HS-5 (cell line): ENCODE results near the gene AKAP5.
A peak's percentile ranks its signal among the peaks of the same experiment; 100 is the strongest.

Experiments
- DNase-seq: peaks from one replicate; pipeline ENCODE4 v3.0.0-alpha.2; 2012; ENCODE audit warnings: low read depth

The AKAP5 gene, protein sequence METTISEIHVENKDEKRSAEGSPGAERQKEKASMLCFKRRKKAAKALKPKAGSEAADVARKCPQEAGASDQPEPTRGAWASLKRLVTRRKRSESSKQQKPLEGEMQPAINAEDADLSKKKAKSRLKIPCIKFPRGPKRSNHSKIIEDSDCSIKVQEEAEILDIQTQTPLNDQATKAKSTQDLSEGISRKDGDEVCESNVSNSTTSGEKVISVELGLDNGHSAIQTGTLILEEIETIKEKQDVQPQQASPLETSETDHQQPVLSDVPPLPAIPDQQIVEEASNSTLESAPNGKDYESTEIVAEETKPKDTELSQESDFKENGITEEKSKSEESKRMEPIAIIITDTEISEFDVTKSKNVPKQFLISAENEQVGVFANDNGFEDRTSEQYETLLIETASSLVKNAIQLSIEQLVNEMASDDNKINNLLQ

GRCh38 chr14:64465191-64465822, at the start of gene AKAP5:
TSS of gene AKAP5 (plus strand) at chr14:64465499. CDS start at chr14:64468395, 2,896 bp downstream.
- DNase-seq: no peak

DNA sequence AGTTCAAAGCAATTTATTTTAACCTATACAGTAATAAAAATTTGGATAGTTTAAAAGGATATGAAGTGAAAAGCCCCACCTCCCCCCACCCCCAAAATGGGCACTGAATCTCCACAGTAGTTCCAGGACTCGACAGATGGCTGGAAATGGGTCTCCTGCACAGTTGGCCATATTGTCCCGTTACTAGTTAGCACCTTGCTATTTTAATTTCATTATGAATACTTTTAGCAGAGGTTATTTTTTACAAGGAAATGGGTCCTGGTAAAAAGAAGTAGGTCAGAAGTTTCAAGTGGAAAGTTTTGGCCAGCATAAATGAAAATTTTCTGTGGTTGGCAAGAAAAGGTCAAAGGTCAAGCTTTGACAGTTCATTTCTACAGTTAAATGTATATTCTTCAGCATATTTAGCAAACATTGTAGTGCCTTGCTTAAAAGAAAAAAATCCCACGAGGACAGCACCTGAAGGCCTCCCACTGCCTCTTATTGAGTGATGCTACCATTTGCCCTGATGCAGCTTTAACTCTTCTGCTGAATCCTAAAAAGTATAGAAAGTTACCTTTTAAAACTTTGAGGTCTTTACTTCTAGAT, 48.9 kb upstream of the AKAP5 start:
- DNase-seq: no peak

DNA sequence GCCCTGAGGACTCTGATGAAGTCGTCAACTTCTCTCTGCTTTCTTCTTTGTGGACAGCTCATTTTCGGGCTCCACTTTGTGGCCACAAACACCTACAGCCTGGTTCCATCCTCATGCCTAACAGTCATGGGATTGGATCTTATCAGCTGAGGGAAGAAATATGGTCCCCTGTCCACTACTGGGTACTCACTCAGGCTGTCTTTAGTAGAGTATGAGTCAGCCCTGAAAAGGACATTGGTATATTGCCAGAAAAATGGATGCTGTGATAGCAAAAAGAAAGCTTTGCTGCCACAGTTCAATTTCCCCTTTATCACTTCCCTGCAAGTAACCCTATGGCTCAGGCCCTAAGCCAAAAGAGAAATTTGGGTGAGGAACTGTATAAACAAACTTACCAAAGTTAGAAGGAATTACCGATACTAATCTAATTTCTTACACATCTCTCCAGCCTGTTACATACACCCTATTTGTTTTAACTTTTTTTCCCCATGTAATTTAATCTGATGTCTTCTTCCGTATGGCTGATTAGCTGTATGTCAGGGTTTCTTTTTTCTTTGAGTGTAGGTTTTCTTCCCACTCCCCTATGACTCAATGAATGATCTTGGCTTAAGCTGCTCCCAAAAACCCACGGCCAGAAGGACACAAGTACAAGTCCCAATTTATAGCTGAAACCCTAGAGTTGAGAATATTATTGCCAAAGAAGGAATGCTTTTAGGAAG, 48.1 kb upstream of the AKAP5 start:
- DNase-seq: no peak

DNA sequence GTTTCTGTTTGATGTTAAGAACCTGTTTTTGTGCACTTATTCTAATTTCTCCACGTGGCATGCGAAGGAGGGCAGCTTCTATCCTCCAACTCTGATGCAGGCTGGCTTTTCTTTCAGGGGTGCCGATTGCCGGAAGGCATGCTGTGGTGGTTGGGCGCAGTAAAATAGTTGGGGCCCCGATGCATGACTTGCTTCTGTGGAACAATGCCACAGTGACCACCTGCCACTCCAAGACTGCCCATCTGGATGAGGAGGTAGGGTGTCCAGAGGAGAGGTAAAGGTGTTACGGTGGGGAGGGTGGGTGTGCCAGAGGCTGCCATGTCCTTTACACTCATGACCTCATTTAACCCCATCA, 47.6 kb upstream of the AKAP5 start:
- DNase-seq: no peak

DNA sequence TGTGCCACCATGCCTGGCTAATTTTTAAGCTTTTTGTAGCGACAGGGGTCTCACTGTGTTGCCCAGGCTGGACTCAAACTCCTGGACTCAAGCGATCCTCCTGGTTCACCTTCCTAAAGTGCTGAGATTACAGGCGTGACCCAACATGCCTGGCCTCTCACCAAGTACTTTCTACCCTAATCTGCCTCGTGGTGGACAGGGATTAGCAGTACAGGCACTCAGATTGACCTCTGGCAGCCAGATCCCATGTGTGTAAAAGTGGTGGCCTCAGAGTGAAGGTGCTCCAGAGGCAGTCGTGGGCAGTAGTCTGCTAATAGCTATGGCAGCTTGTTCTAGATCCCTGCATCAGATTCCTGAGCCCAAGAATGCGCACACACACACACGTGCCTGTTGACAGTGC, 46.3 kb upstream of the AKAP5 start:
- DNase-seq: no peak

DNA sequence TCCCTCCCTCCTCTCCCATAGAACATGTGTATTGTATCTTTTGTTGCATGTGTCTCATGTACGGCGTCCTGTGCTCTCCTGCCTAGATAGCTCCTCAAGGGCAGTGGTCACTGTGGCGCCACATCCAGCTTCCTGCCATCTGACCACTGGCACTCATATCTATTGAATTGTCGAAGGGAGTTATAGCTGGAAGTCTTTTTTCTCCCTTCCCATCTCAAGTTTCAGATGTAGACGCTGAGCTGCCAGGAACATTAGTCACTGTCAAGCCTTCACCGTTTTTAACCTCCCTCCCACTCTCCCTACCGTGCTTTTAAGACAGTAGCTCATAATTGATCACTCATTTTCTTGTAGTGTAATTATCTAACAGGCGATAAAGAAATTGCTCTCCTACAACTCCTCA, 44.1 kb upstream of the AKAP5 start:
- DNase-seq: no peak

- no peak for DNase-seq
Observed at GRCh38 chr14:64422005-64422404, 43.3 kb upstream of the AKAP5 start.

DNA sequence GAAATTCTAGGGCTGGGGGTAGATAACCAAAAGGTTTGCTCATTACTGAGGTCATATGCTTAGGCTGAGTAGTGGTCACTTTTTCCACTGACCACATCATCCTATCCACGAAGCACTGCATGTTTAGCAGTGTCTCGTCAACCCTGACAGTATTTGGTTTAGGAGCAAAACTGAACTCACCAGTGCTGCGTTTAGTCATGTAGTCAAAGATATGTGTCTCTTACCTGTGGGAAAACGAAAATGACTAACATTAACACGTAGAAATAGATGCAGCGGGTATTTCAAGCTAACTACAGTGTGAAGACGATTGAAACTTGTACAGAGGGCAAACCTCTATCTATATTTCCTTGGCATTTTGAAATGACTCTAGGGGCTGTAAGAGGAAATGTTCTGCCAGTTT, 42.5 kb upstream of the AKAP5 start:
- DNase-seq: no peak

DNA sequence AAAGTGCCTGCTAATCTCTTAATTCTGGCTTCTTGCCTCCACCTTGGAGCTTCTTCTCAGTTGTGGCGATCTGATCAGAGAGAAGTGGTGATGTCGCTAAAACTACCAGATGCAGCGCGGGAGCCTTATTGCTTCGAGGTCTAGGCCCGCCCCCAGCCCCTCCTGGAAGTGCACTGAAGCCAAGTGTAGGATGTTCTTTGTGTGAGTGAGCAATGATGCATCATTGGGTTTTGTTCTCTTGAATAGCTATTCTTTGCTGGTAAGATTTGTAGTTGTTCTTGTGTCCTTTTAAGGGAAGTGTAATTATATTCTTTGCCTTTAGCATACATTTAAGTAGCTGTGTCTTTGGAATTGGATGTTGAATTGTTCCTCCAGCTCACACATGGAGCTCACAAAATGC, 41.3 kb upstream of the AKAP5 start:
- no peak for DNase-seq

DNA sequence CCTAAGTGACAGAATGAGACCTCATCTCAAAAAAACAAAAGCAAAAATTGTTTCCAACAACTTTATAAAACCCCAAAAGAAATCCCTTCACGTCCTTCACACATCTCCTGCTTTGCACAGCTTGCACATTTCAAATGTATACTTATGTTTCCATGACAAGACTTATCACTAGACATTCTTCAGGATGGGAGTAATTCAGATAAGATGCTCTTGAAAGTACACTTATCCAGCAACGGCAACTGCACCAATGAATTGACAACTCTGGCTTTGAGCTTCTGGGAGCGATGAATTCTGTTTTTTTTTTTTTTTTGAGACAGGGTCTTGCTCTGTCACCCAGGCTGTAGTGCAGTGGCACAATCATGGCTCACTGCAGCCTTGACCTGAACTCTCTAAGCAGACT, 30.8 kb upstream of the AKAP5 start:
- no peak for DNase-seq

GRCh38 chr14:64438181-64438841, 27.0 kb upstream of the AKAP5 start:
- DNase-seq: peak; percentile 73

- no peak for DNase-seq
Observed at GRCh38 chr14:64439141-64439540, 26.2 kb upstream of the AKAP5 start.

DNA sequence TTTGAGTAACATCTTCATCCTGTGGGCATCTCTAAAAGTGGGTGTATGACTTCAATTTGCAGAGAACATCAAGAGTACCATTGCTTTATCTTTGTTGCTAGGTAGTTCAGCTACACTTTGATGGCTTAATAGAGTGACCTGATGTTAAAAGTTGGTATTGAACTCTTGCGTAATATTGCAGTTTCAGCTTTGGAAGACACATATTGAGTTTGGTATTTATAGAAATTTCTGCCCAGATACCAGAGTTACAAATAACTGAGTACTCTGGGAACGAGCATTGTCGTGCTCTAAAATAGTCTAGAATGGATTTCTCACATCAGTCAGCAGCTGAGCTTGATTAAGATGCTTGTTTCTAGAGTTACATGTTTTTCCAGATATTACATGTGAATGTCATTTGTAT, 24.8 kb upstream of the AKAP5 start:
- no peak for DNase-seq

DNA sequence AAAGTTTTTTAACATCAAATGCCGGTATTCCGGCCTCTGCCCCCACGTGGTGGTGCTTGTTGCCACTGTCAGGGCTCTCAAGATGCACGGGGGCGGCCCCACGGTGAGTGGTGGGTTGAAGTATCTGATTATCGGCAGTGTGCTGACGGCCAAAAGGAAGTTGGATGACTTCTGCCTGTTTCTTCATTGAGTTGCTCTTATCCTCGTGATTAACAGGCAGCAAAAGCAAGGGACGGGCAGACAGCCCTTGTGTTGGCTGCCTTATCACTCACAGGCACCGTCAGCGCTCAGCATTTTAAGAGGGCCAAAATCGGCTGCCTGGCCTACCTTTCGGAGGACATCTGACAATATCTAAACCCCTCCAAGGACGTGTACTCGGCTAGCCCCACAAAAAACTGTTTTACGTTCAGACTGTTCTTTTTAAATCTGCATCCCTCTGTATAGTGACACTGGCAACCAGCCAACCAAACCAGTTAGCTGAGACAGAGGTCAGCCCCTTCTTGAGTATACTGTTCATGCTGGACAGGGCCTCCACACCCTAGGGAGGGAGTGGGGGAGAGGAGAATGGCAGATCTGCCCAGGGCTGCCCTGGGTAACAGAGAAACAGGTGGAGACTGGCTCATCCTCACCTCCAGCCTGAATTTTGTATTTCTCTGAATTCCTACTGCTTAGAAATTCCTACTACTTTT, 22.9 kb upstream of the AKAP5 start:
- DNase-seq: no peak

DNA sequence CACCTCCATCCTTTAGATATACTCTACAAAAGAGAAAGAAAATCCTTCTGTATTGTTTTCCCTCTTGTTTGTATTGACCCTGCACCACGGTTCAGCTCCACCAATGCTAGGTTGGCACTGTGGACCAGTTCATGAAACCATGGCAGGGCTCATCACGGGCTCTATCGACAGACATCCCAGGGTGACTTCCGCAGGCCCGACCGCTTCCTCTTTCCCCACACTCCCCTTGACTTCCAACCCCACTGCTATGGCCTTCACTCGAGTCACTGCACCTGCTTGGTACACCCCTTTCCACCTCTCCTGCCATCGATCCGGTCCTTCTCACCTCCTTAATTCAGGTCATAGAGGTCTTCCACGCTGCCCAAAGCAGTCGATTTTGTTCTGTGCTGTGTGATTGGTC, 21.2 kb upstream of the AKAP5 start:
- no peak for DNase-seq

GRCh38 chr14:64444984-64445845, 20.1 kb upstream of the AKAP5 start:
- DNase-seq: no peak

DNA sequence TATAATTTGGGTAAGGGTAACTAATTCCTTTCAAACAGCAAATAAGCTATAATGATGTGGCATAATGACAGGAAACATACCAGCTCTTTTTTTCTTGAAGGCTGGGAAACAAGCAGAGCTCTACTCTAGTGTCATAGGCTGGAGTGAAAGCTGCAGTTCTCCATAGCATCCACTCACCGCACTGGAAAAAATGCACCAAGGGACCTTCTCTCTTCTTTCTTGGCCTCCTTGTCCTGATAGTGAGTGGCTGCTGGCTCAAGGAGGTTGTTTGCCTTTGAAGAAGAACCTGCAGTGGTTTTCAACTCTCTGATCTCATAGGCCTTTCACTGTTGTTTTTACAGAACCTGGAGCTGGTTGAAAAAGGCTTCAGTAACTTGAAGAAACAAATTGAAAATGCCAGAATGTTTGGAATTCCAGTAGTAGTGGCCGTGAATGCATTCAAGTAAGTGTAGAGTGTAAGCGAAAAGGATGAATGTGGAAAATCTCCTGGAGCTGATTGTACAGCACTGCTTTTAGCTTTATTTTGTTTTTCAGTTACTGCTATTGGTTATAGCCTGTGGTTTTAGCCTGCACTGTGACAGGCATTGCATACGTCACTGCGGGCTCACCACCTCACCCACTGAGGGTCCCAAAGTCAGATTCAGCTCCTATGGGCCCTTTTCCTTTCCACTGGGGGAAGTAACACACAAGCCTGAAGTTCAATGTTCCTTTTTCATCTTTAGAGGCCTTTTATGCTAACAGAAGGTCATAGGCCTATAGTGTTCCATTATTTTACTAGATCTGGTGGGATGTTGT, 17.2 kb upstream of the AKAP5 start:
- no peak for DNase-seq

DNA sequence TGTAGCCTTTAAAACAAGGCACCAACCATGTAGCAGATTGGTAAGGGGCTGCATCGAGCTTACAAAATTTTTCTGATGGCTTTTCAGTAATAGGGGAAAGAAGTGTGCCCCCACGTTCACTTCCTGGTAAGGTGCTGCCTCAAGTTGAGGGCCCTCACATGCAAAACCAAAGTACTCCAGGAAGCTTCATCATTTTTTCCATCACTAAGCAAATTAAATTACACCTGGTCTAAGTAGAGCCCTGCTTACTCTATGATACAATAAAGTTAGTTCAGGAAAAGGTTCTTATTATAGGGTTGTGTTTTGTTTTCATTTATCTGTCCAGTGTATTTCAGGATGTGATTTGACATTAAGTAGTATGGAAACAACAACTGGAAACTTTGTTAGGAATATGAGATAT, 15.0 kb upstream of the AKAP5 start:
- no peak for DNase-seq

DNA sequence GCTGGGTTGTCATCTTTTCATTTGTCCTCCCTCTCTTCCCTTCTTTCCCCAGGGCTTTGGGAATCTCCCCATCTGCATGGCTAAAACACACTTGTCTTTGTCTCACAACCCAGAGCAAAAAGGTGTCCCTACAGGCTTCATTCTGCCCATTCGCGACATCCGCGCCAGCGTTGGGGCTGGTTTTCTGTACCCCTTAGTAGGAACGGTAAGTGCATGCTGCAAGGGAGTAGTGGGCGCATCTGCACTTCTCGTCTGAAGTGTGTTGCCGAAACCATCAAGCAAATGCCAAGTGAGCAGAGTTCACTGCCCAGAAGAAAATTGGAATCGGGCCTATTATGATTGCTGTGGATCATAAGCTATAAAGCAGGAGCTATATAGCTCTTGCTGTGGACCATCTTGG, 10.6 kb upstream of the AKAP5 start:
- DNase-seq: no peak
